Putamen (tissue), 1 donor: ENCODE data around the gene SDCCAG8.

Source experiments
- DNase-seq: peaks from one replicate; pipeline ENCODE4 v3.0.0-alpha.2; 2016; ENCODE audit warnings: low spot score

SDCCAG8 gene

DNA sequence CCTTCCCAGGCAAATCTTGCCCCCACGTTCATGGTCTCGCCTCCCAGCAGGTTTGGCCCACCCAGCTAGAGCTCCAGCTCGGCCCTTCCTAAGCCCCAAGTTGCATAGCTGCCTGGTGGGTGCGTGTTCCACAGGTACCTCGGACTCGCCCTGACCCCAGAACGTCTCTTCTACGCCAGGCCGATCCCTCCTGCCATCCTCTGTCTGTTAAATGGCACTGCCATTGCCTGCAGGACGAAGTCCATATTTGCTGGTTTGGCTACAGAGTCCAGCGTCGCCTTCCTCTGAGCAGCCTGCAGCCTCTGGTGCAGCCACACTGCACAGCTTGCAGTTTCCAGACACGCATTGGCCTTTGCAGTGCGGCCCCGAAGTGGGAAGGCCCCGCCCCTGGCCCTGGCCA, 228.1 kb downstream of the SDCCAG8 start:
- DNase-seq = no peak

DNA sequence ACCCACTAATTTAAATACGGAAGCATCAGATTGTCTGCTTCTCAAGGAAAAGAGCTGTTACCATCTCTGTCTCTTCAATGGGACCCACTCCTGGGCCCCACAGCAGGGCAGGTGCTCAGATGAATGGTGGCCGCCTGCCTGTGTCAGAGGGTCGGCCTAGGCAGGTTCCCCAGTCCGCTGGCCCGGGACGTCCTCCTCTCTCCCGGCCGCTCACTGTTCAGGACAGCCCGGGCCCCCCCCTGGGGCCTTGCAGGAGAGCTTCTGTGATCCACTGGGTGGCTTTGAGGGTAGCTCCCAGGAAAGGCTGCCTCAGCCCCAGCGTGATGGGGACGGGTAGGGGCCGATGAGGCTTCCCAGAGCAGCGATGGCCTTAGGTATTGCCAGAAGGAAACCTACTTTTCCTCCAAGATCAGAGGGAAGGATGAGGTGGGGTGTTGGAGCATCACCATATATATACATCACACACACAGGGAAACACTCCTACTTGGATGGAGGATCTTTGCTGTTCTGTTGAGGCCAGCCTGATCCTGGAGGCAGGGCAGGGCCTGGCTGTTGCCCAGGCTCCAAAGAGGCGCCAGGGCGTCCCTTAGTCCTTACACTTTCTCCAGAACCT, 231.3 kb downstream of the SDCCAG8 start:
- no peak for DNase-seq

DNA sequence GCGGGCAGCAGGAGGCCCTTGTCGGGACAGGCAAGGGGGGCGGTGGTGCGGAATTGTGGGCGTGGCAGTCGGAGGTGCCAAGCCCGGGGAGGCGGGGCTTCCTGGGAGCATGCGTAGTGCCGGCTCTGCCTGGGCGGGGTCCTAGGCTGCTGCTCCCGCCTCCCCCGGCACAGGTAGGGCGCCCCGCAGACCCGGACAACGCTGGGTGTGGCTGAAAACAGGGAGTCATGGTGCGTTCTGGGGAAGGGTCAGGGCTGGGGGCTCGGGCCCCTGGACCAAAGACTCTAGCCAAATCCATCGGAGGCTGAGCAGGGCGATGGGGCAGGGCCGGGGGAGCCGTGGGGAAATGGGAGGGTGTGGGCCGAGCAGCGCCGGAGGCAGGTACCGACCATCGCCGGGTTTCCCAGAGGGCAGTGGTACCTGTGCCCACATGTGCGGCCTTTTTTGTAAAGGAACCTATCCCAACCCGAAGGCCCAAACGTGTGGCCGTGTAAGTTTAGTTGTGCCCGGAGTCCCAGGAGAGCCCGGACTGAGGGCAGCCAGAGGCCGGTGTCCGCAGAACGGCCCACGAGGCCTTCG, 231.9 kb downstream of the SDCCAG8 start:
- no peak for DNase-seq

DNA sequence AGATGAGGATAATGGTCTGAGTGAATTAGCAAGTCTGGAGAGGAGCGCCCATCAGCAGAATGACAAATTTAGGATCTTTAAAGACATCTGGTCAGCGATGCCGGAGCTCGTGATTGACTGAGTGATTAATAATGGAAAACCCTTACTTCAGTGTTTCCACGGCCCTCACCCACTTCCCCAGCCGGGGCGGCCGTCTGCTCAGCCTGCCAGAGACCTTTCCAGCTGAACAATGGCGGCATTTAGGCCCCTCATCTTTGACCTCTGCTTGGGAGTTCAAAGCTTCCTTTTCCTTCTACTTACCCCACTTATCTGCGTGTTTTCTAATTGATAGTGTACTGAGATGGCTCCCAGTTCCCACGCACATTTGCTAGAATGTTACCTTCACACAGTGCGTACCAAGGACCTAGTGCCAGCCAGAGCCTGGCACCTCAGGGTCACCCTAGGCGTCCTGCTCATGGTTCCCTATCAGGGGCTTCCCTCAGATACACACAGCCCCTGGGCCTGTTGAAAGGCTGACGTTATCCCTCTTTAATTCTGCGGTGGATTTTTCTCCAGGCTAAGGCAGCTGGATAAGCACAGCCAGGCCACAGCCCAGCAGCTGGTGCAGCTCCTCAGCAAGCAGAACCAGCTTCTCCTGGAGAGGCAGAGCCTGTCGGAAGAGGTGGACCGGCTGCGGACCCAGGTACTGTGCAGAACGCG, 232.8 kb downstream of the SDCCAG8 start:
- DNase-seq = no peak

GRCh38 chr1:243489158-243489527, 233.3 kb downstream of the SDCCAG8 start:
- no peak for DNase-seq

- no peak for DNase-seq
Measured at GRCh38 chr1:243489681-243490546, 234.1 kb downstream of the SDCCAG8 start.

DNA sequence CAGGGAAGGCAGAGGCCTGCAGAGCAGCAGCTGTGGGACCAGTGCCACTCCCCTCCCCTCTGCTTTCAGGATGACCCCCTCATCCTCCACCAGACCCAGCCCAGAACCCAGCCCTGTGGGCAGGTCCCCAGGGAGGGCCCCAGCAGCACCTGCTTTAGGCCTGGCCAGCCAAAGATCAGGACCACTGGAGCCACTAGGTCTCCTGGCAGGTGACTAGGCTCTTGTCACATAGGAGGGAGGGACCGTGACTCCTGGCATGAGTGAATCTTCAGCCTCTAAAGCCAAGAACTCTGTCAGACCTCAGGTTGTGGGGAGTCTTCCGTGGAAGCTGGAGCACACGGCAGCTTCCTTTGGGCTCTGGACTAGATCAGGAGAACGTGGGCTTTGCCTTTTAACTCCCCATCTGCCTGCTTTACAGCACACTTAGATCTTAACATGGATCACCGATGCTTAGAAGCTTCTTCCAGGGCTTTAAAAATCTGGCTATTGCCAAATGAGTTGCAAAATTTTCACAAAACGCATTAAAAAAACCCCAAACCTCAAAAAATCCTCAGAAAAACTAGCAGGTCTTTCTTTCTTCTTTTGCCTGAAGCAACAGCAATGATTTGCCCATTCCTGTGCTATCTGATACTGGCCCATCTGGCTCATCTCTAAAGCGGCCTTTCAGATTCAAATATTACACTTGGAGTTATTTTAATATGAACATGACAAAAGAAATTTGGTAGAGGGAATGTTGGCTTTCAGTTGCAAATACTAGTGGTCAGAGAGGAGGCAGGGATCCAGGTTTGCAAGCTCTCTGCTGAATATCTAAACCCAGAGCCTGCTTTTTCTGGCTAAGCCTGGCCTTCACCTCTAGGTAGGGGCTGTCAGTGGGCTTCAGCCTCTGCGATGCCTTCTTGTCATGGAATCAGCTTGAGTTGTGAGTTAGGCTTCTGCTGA, 235.2 kb downstream of the SDCCAG8 start:
- no peak for DNase-seq

- no peak for DNase-seq
Measured at GRCh38 chr1:243493156-243494129, 237.6 kb downstream of the SDCCAG8 start.

DNA sequence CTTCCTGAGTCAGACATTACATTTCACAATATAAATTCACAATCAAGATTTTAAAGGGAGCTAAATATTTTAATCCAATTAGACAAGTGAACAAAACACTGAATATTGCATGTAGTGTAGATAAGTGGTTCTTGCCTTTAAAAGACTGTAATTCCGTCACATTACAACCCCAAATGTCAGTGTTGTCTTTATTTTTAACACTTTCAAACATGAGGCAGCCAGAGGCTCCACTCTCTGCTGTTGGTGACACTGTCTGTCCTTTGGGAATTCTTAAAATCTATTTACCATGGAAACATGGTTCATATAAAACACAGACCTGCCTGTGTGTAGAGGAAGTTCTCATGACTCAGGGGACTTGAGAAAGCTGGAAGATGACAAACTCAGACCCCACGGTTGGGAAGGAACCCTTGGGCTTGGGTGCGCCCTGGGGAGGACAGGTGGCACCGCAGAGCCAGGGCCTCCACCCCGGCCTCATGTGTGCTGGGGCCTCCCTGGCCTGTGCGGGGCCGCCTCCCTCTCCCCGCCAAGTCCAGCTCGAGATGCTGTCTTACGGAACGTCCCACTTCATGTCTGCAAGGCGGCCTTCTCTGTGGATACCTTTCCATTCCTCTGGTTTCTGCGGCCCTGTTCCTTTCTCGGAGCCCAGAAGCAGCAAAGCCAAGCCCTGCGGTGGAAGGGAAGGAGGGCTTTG, 239.0 kb downstream of the SDCCAG8 start:
- no peak for DNase-seq

DNA sequence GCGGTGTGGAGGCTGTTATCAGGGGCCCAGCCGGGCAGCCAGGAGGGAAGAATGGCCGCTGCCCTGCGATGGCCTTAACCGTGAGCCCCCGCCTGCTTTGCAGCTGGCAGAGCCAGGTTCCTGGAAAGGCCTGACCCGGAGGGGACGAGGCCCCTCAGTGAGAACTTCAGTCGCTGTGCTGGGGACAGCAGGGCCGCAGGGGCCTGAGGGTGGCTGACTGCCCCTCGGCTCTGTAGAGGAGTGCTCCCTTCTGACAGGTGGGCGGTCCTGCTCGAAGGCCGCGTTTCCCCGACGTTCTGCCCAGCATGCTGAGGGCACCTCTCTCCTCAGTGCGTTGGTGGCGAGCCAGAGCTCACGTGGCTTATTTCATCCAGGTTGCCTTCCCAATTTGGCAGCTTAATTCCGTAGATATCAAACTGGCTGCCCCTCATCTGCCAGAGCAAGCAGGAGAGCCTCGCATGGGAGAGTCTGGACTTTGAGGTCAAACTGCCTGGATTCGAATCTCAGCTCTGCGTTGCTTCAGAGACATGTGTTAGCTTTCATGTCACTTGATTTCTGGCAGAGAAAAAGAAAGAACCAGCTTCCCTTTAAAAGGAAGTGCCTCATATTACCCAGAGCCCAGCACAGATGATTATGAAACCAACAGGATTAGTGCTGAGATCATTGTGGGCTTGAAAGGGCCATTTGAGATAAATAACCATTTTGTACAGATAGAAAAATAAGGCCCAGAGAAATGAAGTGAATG, 239.8 kb downstream of the SDCCAG8 start:
- no peak for DNase-seq

DNA sequence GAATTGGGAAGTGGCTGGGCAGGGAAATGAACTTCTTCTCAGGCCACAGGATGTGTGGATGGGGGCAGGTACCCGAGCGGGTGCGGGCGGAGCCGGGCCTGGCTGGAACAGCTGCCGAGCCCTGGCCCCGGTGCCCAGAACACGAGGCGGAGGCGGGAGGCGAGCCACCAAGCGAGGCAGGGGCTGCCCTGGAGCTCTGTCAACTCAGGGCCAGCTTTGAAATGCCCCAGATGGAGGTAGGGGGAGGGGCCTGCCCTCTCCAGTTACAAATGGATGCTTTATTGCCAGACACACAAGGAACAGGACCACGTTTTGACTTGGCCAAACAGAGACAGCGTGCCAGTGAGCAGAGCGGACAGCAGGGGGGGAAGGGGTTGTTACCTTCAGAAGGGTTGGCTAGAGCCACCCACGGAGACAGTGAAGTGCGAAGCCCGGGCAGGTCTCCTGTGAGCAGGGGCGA, 240.4 kb downstream of the SDCCAG8 start:
- peak; percentile 86 for DNase-seq

GRCh38 chr1:243496806-243497205, 241.0 kb downstream of the SDCCAG8 start:
- no peak for DNase-seq

- no peak for DNase-seq
Measured at GRCh38 chr1:243497939-243498681, 242.3 kb downstream of the SDCCAG8 start.

- no peak for DNase-seq
Measured at GRCh38 chr1:243499248-243499647, 243.4 kb downstream of the SDCCAG8 start.

GRCh38 chr1:243499711-243500110, 243.9 kb downstream of the SDCCAG8 start:
- no peak for DNase-seq

GRCh38 chr1:243500512-243500911, 244.7 kb downstream of the SDCCAG8 start:
- no peak for DNase-seq

- DNase-seq = peak; percentile 52
Measured at GRCh38 chr1:243501002-243501401, 245.2 kb downstream of the SDCCAG8 start.

- no peak for DNase-seq
Measured at GRCh38 chr1:243503155-243503554, 247.3 kb downstream of the SDCCAG8 start.
